Lung (tissue), 12 donors: Measurements from ENCODE around the gene ARMS2. TPM values are rescaled to one million over a fixed set of nuclear protein-coding genes. Genes with fewer than 3 reads are reported as not detected.

ENCODE experiments used
- ATAC-seq: fragments of 200-7000 bp; cut with Tn5 transposase; one replicate; pipeline ENCODE4 v1.9.1; 2020; ENCODE audit warnings: moderate number of reproducible peaks; ENCODE audit not compliant: insufficient read depth, low FRiP score
- DNase-seq, 3 donors: peaks; one replicate each; pipeline ENCODE4 v3.0.0-alpha.2; 2013 to 2017
- H3K27ac ChIP-seq, 2 donors: one replicate each; pipeline ENCODE4 v1.5.1; 2013; ENCODE audit warnings: mild to moderate bottlenecking in 2 of 2, moderate library complexity in 2 of 2, control low read depth in 1 of 2, inconsistent platforms in 1 of 2, low read depth in 1 of 2, low read length in 1 of 2
- H3K27me3 ChIP-seq, 3 donors: one replicate each; pipeline ENCODE4 v1.5.1; 2013; ENCODE audit warnings: low read length in 2 of 3; ENCODE audit not compliant: control insufficient read depth in 3 of 3, insufficient read depth in 3 of 3
- H3K36me3 ChIP-seq, 4 donors: one replicate each; pipeline ENCODE4 v1.5.1; 2013; ENCODE audit warnings: low read length in 4 of 4, mild to moderate bottlenecking in 1 of 4, moderate library complexity in 1 of 4; ENCODE audit not compliant: control insufficient read depth in 4 of 4, insufficient read depth in 4 of 4
- H3K4me1 ChIP-seq, 5 donors: one replicate each; pipeline ENCODE4 v1.5.1; 2013; ENCODE audit warnings: low read length in 5 of 5, mild to moderate bottlenecking in 2 of 5, moderate library complexity in 1 of 5; ENCODE audit not compliant: control insufficient read depth in 5 of 5, insufficient read depth in 5 of 5
- H3K4me3 ChIP-seq: one replicate; pipeline ENCODE4 v1.5.1; 2013; ENCODE audit warnings: mild to moderate bottlenecking, control low read depth, moderate library complexity
- H3K9ac ChIP-seq, 2 donors: one replicate each; pipeline ENCODE4 v1.5.1; 2013; ENCODE audit warnings: low read length in 2 of 2, control low read depth in 1 of 2; ENCODE audit not compliant: insufficient read depth in 1 of 2
- H3K9me3 ChIP-seq, 4 donors: one replicate each; pipeline ENCODE4 v1.5.1; 2013; ENCODE audit warnings: low read length in 3 of 4, mild to moderate bottlenecking in 1 of 4, moderate library complexity in 1 of 4; ENCODE audit not compliant: control insufficient read depth in 4 of 4, insufficient read depth in 3 of 4
- CTCF ChIP-seq: IDR thresholded peaks from 2 replicates; pipeline ENCODE4 v1.5.1; 2012; ENCODE audit warnings: mild to moderate bottlenecking; ENCODE audit errors: control extremely low read depth, extremely low read depth
- WGBS, 2 donors: extraction: QIAGEN DNeasy Blood & Tissue Kit; methylation state at CpG; one replicate each; pipeline ENCODE4 v1.1.7; 2013; 5-methylcytosine and 5-hydroxymethylcytosine counted together
- polyA plus RNA-seq, 2 donors: library from polyadenylated mRNA; stranded (reverse); fragments of 200-250 nt; gene quantifications; one replicate each; pipeline ENCODE4 v1.2.1, GENCODE V29; 2013
- total RNA-seq, 2 donors: library from RNA; depleted of rRNA in 1 of 2; stranded (reverse); fragments of >200 nt in 1 of 2; gene quantifications; one replicate each; pipeline ENCODE4 v1.2.1, GENCODE V29; 2014 to 2021
- donor health status: control.
- donor health status: control.
- donor health status: Bipolar disorder and iron deficiency.
- donor health status: healthy.
- donor health status: DM: yes; HTN: yes; CAD: no.

The ARMS2 gene
- total and polyA plus RNA-seq, 4 donors = not detected

- peaks cover 3 to 29% (median 6%) of the 10 kb centered on the region in 5 donors for H3K4me1 ChIP-seq
- H3K9ac ChIP-seq = no peak overlapping the region
Measured at GRCh38 chr10:122460891-122461293, 6.4 kb downstream of the ARMS2 start.

GRCh38 chr10:122461367-122461728 is 6.9 kb downstream of the ARMS2 start, which contains the start of gene HTRA1:
TSS of gene HTRA1 (plus strand) at chr10:122461553. CDS start at chr10:122461653, 100 bp downstream.
- H3K27me3 ChIP-seq = peaks cover 0 to 40% (median 21%) of the 10 kb centered on the region in 3 donors
- H3K4me1 ChIP-seq = peaks cover 3 to 29% (median 6%) of the 10 kb centered on the region in 5 donors
- H3K36me3 ChIP-seq = no peaks in the 10 kb centered on the region
- peak within 1 kb of the TSS; percentile 62 for H3K4me3 ChIP-seq
- peak; percentile 48 for ATAC-seq
- no peak for TF ChIP-seq CTCF
- H3K9ac ChIP-seq = no peak within 1 kb of the TSS
- H3K9me3 ChIP-seq = no peaks in the 10 kb centered on the region
- H3K27ac ChIP-seq = peak within 1 kb of the TSS; percentile 66 to 74
- peak; percentile 77 to 89 (median 78) for DNase-seq
- 1 to 4% methylated on average over 4 to 56 of the region's 56 CpGs for WGBS, 2 donors

More at GRCh38 chr10:122460891-122461293, 6.4 kb downstream of the ARMS2 start:
- DNase-seq (peak in 2 of 3 donors; percentile 28 to 33), ATAC-seq (no peak)
- peak overlapping the region; percentile 37 to 74 for H3K27ac ChIP-seq
- peaks cover 0 to 40% (median 21%) of the 10 kb centered on the region in 3 donors for H3K27me3 ChIP-seq
- H3K9me3 ChIP-seq = no peaks in the 10 kb centered on the region
- no peak for TF ChIP-seq CTCF
- 1 to 3% methylated on average over 39 to 40 of the region's 40 CpGs for WGBS, 2 donors
- peak overlapping the region; percentile 35 for H3K4me3 ChIP-seq
- no peaks in the 10 kb centered on the region for H3K36me3 ChIP-seq

GRCh38 chr10:122461729-122462532 is 7.5 kb downstream of the ARMS2 start:
- Histone ChIP-seq H3K36me3 (no peaks in the 10 kb centered on the region), H3K9me3 (no peaks in the 10 kb centered on the region), H3K27ac (peak overlapping the region; percentile 66 to 74), H3K9ac (no peak overlapping the region), H3K4me3 (peak overlapping the region; percentile 62), H3K4me1 (peaks cover 3 to 29% (median 6%) of the 10 kb centered on the region in 5 donors), H3K27me3 (peaks cover 0 to 40% (median 20%) of the 10 kb centered on the region in 3 donors)
- WGBS, 2 donors = 0 to 1% methylated on average over 55 to 95 of the region's 95 CpGs
- TF ChIP-seq CTCF = no peak
- DNase-seq (peak in 2 of 3 donors; percentile 20 to 31), ATAC-seq (peak; percentile 43)
